Activated CD4-positive, alpha-beta memory T cell treated with anti-CD3 and anti-CD28 coated beads, Interleukin-2, amount 10 ng/mL, durations not matched to agents 7 days and 5 days (primary cell): Measurements from ENCODE around the gene IKBKE. TPM values are rescaled to one million over a fixed set of nuclear protein-coding genes. Genes with fewer than 3 reads are reported as not detected.
A peak's percentile ranks its signal among the peaks of the same experiment; 100 is the strongest.

ENCODE experiments used
- CTCF ChIA-PET: fragments of 350-600 bp; sonication (Branson Sonifier 250); formaldehyde crosslinking; loops from one replicate; lab custom pipeline; 2021; ENCODE audit warnings: antibody characterized with exemption, inconsistent platforms; lab: Charles Lee
- POLR2A ChIA-PET: fragments of 350-600 bp; sonication (Branson Sonifier 250); formaldehyde crosslinking; loops from one replicate; lab custom pipeline; 2021; ENCODE audit warnings: antibody characterized with exemption; lab: Charles Lee
- DNase-seq: peaks from one replicate; pipeline ENCODE4 v3.0.0-alpha.2; 2020
- H3K27ac Mint-ChIP-seq: one replicate; pipeline ENCODE4 v1.8.0; 2021; ENCODE audit warnings: mild to moderate bottlenecking, mixed read lengths
- H3K27me3 Mint-ChIP-seq: one replicate; pipeline ENCODE4 v1.8.0; 2021; ENCODE audit warnings: mixed read lengths
- H3K36me3 Mint-ChIP-seq: one replicate; pipeline ENCODE4 v1.8.0; 2021; ENCODE audit warnings: low read depth, mixed read lengths
- H3K4me1 Mint-ChIP-seq: one replicate; pipeline ENCODE4 v1.8.0; 2021; ENCODE audit warnings: mixed read lengths
- H3K4me3 Mint-ChIP-seq: one replicate; pipeline ENCODE4 v1.8.0; 2021; ENCODE audit warnings: mild to moderate bottlenecking, mixed read lengths
- H3K9me3 Mint-ChIP-seq: one replicate; pipeline ENCODE4 v1.8.0; 2021; ENCODE audit warnings: mixed read lengths
- total RNA-seq, 2 experiments: library from RNA; stranded (reverse); gene quantifications; one replicate each; pipeline ENCODE4 v1.2.3, GENCODE V29; 2021

Gene IKBKE
- total RNA-seq, 2 experiments from 2014 or later: 61.8 to 63.6 TPM

GRCh38 chr1:206540044-206540780 lies 69.9 kb downstream of the IKBKE start:
- H3K27ac Mint-ChIP-seq: no peak overlapping the region
- H3K4me1 Mint-ChIP-seq: peaks cover 9% of the 10 kb centered on the region
- no peak overlapping the region for H3K4me3 Mint-ChIP-seq
- no peaks in the 10 kb centered on the region for H3K9me3 Mint-ChIP-seq
- POLR2A ChIA-PET: interaction anchor here (1.2 to 1.7 kb wide), 5 partner anchors 12 to 72 kb away, joined by 3 to 6 read pairs (median 4); partner anchors contain the start of gene EIF2D
- CTCF ChIA-PET: interaction anchor here (0.7 to 7.9 kb wide), 7 partner anchors 12 to 124 kb away, joined by 3 to 235 read pairs (median 6); no protein-coding TSS in a partner anchor
- H3K36me3 Mint-ChIP-seq: no peaks in the 10 kb centered on the region
- H3K27me3 Mint-ChIP-seq: peaks cover 2% of the 10 kb centered on the region
- DNase-seq: no peak

- CTCF ChIA-PET: interaction anchor here (0.7 to 7.9 kb wide), 7 partner anchors 11 to 123 kb away, joined by 3 to 235 read pairs (median 6); no protein-coding TSS in a partner anchor
- no peaks in the 10 kb centered on the region for H3K27me3 Mint-ChIP-seq
- H3K4me3 Mint-ChIP-seq: no peak overlapping the region
- peaks cover 15% of the 10 kb centered on the region for H3K4me1 Mint-ChIP-seq
- DNase-seq: no peak
- H3K27ac Mint-ChIP-seq: no peak overlapping the region
- no peaks in the 10 kb centered on the region for H3K36me3 Mint-ChIP-seq
- POLR2A ChIA-PET: interaction anchor here (1.2 to 1.7 kb wide), 3 partner anchors 15 to 39 kb away, joined by 4 to 6 read pairs (median 4); no protein-coding TSS in a partner anchor
- H3K9me3 Mint-ChIP-seq: no peaks in the 10 kb centered on the region
These were observed 71.1 kb downstream of the IKBKE start for GRCh38 chr1:206541236-206541833.

- Mint-ChIP-seq H3K4me3 (no peak overlapping the region), H3K27ac (no peak overlapping the region), H3K36me3 (no peaks in the 10 kb centered on the region), H3K9me3 (no peaks in the 10 kb centered on the region), H3K27me3 (no peaks in the 10 kb centered on the region), H3K4me1 (peaks cover 17% of the 10 kb centered on the region)
- ChIA-PET CTCF (interaction anchor here (0.6 to 7.9 kb wide), 43 partner anchors 7 to 1371 kb away, joined by 3 to 235 read pairs (median 7); partner anchors contain the start of genes DYRK3, EIF2D, IKBKE and RASSF5), POLR2A (interaction anchor here (0.5 to 3.3 kb wide), 15 partner anchors 9 to 46 kb away, joined by 3 to 31 read pairs (median 4); no protein-coding TSS in a partner anchor)
- peak; percentile 83 for DNase-seq
These were observed 74.4 kb downstream of the IKBKE start for GRCh38 chr1:206544562-206545257.

- ChIA-PET POLR2A (interaction anchor here (0.7 to 3.3 kb wide), 11 partner anchors 8 to 38 kb away, joined by 3 to 31 read pairs (median 4); no protein-coding TSS in a partner anchor), CTCF (interaction anchor here (0.6 to 7.9 kb wide), 45 partner anchors 9 to 1371 kb away, joined by 3 to 235 read pairs (median 6); partner anchors contain the start of genes DYRK3, EIF2D, IKBKE and RASSF5)
- Mint-ChIP-seq H3K36me3 (no peaks in the 10 kb centered on the region), H3K9me3 (no peaks in the 10 kb centered on the region), H3K4me3 (no peak overlapping the region), H3K27me3 (no peaks in the 10 kb centered on the region), H3K27ac (no peak overlapping the region), H3K4me1 (peaks cover 18% of the 10 kb centered on the region)
- no peak for DNase-seq
These were observed 75.1 kb downstream of the IKBKE start for GRCh38 chr1:206545351-206545750.

Other genes with a start within 250 kb of the IKBKE start
- 100 to 1,000 TPM; 213 to 216 TPM for gene RASSF5, start 37.1 kb downstream of the IKBKE start, total RNA-seq
- 10 to 100 TPM; 42.2 to 43.1 TPM for gene EIF2D, start 142.0 kb downstream of the IKBKE start, total RNA-seq
- 1 to 10 TPM; 8.8 to 9.2 TPM for gene DYRK3, start 165.1 kb downstream of the IKBKE start, total RNA-seq
- 10 to 100 TPM; 89.1 to 95.2 TPM for gene MAPKAPK2, start 214.4 kb downstream of the IKBKE start, total RNA-seq